ENCODE measurements around the gene SNX22.

DNA sequence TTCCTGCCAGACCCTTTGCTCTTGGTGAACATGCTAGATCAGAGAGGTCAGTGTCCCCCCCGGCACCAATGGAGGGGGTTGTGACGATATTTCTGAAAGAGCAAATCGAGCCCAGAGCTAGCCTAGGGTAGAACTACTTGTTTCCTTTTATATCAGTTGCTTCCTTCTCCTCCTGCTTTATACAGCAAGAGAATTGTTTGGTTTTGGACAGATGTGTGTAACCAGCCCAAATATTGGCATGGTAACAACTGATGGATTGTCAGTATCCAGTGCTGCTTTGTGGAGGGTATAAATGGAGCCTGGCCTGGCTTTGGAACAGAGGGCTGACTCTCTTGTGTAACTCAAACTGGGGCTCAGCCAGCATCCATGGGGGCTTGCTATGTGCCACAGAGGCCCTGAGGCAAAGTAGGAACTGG lies 28.6 kb upstream of the SNX22 start:
- TF ChIP-seq POLR2AphosphoS5 (IDR thresholded peaks at IDR 0.05) (no peak), CTCF (IDR thresholded peaks at IDR 0.05) (no peak)

Data from esophagus muscularis mucosa (tissue), 3 donors.